ENCODE measurements around the gene CNBD2.
"Not testable (repeated sequence)": the region's sequence is repeated elsewhere in the genome, so short reads cannot be mapped to it uniquely, and the experiment has no call there.

CNBD2 gene

DNA sequence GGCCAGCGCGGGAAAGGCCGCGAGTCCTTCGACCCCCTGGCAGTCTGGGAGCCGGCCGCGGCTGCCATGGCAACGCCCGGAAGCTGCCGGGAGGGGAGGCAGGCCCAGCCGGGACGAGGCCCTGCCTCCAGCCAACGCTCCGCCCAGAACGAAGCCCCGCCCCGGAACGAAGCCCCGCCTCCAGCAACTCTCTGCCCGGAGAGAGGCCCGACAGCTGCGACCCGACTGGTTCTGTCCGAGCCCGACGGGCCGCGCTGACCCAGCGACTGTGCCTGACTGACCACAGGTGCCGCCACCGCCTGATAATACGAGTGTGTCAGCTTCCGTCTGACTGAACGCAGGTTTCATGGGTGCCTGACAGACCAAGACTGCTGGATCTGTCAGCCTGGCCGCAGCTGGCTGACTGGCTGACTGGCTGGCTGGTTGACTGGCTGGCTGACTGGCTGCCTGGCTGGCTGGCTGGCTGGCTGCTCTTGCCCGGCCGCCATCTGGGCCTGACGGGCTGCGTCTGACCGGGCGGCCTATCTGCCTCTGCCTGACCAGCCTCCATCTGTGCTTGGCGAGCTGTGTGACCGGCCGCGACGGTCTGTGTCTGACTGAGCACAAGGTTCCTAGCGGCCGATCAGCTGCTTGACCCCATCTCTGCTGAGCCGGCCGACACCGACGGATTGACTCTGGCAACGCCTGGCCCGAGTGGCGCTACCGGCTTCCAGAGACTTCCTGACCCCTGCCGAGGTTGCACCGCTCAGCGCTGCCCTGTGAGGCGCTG, 96.5 kb downstream of the CNBD2 start:
- peak; percentile 81 for DNase-seq

DNA sequence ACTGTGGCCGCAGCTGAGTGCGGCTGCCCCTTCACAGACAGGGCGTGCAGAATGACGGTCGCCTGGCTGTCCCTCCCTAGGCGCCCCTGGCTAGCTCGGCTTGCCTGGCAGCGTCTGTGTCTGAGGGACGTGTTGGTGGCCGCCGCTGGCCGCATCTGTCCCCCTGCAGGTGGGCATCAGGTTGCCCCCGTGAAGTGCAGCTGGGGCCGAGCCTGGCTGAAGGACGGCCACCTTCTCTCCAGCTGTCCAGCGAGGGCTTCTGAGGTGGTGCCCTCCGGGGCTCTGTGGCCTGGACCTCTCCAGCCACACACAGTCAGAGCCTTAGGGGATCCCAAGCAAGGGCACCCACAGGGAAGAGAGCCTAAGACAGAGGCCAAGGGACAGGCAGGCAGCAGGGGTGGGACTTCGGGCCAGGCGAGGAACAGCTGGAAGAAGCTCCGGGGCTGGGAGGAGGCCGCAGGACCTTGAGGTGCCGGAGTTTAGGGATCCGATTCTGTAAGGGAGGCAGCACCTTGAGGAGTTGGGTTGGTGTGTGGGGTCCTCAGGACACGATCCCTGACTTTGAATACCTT, 97.1 kb downstream of the CNBD2 start:
- DNase-seq: no peak

DNA sequence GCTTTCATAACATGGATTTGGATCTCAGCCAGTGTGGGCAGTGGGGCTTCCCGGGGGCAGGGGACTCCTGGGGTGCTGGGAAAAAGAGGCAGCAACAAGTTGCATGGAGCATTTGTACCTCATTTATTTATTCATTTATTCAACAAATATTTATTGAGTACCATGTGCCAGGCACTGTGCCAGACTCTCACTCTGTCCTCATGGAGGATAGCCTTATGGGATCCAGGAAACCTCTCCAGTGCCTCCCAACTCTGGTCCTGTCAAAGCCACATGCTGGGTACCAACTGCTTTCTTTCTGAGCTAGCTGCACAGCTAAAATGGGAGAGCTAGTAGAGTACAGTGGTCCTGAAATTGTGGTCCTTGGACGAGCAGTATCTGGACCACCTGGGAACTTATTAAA, 98.4 kb downstream of the CNBD2 start:
- no peak for DNase-seq

DNA sequence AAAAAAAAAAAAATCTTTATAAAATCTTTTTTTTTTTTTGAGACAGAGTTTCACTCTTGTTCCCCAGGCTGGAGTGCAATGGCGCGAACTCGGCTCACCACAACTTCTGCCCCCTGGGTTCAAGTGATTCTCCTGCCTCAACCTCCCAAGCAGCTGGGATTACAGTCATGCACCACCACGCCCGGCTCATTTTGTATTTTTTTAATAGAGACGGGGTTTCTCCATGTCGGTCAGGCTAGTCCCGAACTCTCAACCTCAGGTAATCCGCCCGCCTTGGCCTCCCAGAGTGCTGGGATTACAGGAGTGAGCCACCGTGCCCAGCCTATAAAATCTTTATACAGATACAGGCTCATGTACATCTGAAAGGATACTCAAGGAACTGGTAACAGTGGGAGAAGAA, 100.1 kb downstream of the CNBD2 start:
- DNase-seq: not testable (repeated sequence)

DNA sequence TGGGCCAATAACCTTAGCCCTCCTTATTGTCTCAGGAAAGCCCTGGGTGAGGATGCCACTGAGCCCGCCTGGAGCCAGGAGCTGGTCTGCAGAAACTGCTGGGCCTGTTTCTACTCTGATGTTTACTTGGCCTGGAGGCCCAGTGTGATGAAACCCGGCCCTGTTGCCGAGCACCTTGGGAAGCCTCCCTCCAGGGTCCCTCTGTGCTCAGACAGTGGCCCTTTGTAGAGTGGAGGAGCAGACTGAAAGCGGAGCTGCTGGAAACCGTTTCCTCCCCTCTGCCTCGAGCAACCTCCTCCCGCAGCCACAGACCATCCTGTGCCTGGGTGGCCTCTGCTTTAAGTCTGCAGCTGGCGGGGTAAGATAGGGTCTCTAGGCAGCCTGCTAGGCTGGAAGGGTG, 102.1 kb downstream of the CNBD2 start:
- no peak for DNase-seq

GRCh38 chr20:36071848-36072247, 103.5 kb downstream of the CNBD2 start:
- DNase-seq: no peak

GRCh38 chr20:36074983-36075382, 106.6 kb downstream of the CNBD2 start:
- peak; percentile 28 for DNase-seq

DNA sequence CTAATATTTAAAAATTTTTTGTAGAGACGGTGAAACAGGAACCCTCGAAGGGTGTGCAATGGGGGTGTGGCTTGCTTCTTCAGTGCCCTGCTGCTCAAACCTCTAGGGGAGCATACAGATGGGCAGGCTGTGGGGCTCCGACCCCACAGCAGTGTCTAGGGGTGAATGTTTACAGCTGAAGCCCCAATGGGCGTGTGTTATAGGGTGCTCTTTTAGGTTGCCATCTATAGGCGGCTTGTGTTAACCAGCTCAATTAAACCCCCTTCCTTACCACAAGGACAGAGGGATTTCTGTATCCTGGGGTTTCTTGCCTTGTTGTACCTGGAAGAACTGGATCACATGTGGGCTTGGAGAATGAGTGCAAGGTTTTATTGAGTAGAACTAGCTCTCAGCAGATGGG, 109.4 kb downstream of the CNBD2 start:
- DNase-seq: not testable (repeated sequence)

- no peak for DNase-seq
Observed at GRCh38 chr20:36079486-36079885, 111.1 kb downstream of the CNBD2 start.

- DNase-seq: not testable (repeated sequence)
Observed at GRCh38 chr20:36079984-36080383, 111.6 kb downstream of the CNBD2 start.
